RWPE2 (cell line): ENCODE measurements around the gene GRIK2.

Experiments
- ATAC-seq: fragments of 200-7000 bp; cut with Tn5 transposase; 3 replicates; pipeline ENCODE4 v1.9.1; 2021; ENCODE audit warnings: low read depth
- DNase-seq: peaks from one replicate; pipeline ENCODE4 v3.0.0-alpha.2; 2020; ENCODE audit warnings: low spot score
- H3K27ac ChIP-seq: fragments of 450-650 bp; 2 replicates; pipeline ENCODE4 v1.5.1; 2017; ENCODE audit warnings: mild to moderate bottlenecking; ENCODE audit not compliant: poor library complexity, severe bottlenecking
- H3K27me3 ChIP-seq: fragments of 250-450 bp; sonication (Bioruptor Pico); 2 replicates; pipeline ENCODE4 v1.5.1; 2021; ENCODE audit warnings: mild to moderate bottlenecking, moderate library complexity; ENCODE audit not compliant: insufficient read depth, poor library complexity, severe bottlenecking
- H3K36me3 ChIP-seq: fragments of 250-450 bp; sonication (Bioruptor Pico); 2 replicates; pipeline ENCODE4 v1.5.1; 2020; ENCODE audit warnings: low read depth, mild to moderate bottlenecking, moderate library complexity
- H3K4me1 ChIP-seq: fragments of 250-450 bp; sonication (Bioruptor Pico); 2 replicates; pipeline ENCODE4 v1.5.1; 2021; ENCODE audit warnings: mild to moderate bottlenecking, moderate library complexity; ENCODE audit not compliant: insufficient read depth, poor library complexity, severe bottlenecking
- H3K4me3 ChIP-seq: fragments of 250-450 bp; sonication (Bioruptor Pico); 2 replicates; pipeline ENCODE4 v1.5.1; 2021; ENCODE audit warnings: mild to moderate bottlenecking, moderate library complexity; ENCODE audit not compliant: severe bottlenecking
- H3K9me3 ChIP-seq: fragments of 250-450 bp; sonication (Bioruptor Pico); 2 replicates; pipeline ENCODE4 v1.5.1; 2021; ENCODE audit warnings: mild to moderate bottlenecking, moderate library complexity; ENCODE audit not compliant: severe bottlenecking
- TF ChIP-seq, protein P1 (sequence below): fragments of 450-650 bp; IDR thresholded peaks from one replicate; pipeline ENCODE4 v1.5.1; 2017; ENCODE audit warnings: mild to moderate bottlenecking, moderate library complexity; ENCODE audit not compliant: poor library complexity, severe bottlenecking

Gene GRIK2

GRCh38 chr6:101608703-101609102, 215.2 kb downstream of the GRIK2 start:
- DNase-seq (no peak), ATAC-seq (no peak)
- Histone ChIP-seq H3K9me3 (no peaks in the 10 kb centered on the region), H3K4me1 (peaks cover 8% of the 10 kb centered on the region), H3K27me3 (no peaks in the 10 kb centered on the region), H3K27ac (no peak overlapping the region), H3K4me3 (no peak overlapping the region), H3K36me3 (no peaks in the 10 kb centered on the region)
- TF ChIP-seq, protein P1, sequence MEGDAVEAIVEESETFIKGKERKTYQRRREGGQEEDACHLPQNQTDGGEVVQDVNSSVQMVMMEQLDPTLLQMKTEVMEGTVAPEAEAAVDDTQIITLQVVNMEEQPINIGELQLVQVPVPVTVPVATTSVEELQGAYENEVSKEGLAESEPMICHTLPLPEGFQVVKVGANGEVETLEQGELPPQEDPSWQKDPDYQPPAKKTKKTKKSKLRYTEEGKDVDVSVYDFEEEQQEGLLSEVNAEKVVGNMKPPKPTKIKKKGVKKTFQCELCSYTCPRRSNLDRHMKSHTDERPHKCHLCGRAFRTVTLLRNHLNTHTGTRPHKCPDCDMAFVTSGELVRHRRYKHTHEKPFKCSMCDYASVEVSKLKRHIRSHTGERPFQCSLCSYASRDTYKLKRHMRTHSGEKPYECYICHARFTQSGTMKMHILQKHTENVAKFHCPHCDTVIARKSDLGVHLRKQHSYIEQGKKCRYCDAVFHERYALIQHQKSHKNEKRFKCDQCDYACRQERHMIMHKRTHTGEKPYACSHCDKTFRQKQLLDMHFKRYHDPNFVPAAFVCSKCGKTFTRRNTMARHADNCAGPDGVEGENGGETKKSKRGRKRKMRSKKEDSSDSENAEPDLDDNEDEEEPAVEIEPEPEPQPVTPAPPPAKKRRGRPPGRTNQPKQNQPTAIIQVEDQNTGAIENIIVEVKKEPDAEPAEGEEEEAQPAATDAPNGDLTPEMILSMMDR, result no peak

DNA sequence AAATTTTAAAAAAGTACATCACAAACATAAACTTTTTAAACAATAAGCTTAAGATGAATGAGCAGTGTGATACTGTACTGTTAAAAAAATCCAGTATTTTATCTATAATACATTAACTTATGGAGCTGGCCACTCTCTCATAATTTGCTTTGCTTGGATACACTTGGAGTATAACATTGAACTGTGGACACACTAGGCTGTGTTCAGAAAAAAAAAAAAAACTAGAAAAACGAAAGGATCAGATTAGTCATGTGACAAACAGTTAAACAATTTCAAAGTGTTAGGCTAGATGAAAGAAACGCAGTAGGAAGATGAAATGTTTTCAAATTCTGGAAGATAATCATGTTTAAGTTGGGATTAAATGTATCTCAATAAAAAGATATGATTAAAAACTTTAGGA, 220.0 kb downstream of the GRIK2 start:
- Histone ChIP-seq H3K36me3 (no peaks in the 10 kb centered on the region), H3K4me3 (no peak overlapping the region), H3K9me3 (no peaks in the 10 kb centered on the region), H3K27ac (no peak overlapping the region), H3K4me1 (peaks cover 8% of the 10 kb centered on the region), H3K27me3 (no peaks in the 10 kb centered on the region)
- no peak for DNase-seq
- TF ChIP-seq, protein P1, result no peak
- no peak for ATAC-seq

GRCh38 chr6:101614774-101615173, 221.3 kb downstream of the GRIK2 start:
- ATAC-seq (peak; percentile 88), DNase-seq (no peak)
- Histone ChIP-seq H3K36me3 (no peaks in the 10 kb centered on the region), H3K27ac (no peak overlapping the region), H3K9me3 (no peaks in the 10 kb centered on the region), H3K4me3 (no peak overlapping the region), H3K27me3 (no peaks in the 10 kb centered on the region), H3K4me1 (peaks cover 8% of the 10 kb centered on the region)
- TF ChIP-seq, protein P1, result no peak

DNA sequence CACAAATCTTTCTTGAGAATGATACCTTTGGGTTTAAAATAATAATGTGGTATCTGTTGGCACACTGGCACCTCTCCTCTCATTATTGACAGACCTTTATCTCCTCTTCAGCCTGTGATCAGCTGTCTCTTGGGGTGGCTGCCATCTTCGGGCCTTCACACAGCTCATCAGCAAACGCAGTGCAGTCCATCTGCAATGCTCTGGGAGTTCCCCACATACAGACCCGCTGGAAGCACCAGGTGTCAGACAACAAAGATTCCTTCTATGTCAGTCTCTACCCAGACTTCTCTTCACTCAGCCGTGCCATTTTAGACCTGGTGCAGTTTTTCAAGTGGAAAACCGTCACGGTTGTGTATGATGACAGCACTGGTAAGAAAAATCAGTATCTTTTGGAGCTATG, 232.8 kb downstream of the GRIK2 start:
- Histone ChIP-seq H3K27ac (no peak overlapping the region), H3K4me1 (no peaks in the 10 kb centered on the region), H3K27me3 (no peaks in the 10 kb centered on the region), H3K9me3 (no peaks in the 10 kb centered on the region), H3K36me3 (no peaks in the 10 kb centered on the region), H3K4me3 (no peak overlapping the region)
- DNase-seq (no peak), ATAC-seq (no peak)
- TF ChIP-seq, protein P1, result no peak

GRCh38 chr6:101630941-101631340, 237.4 kb downstream of the GRIK2 start:
- DNase-seq, result no peak
- Histone ChIP-seq H3K9me3 (no peaks in the 10 kb centered on the region), H3K36me3 (no peaks in the 10 kb centered on the region), H3K27ac (no peak overlapping the region), H3K27me3 (no peaks in the 10 kb centered on the region), H3K4me1 (no peaks in the 10 kb centered on the region), H3K4me3 (no peak overlapping the region)
- TF ChIP-seq, protein P1, result no peak
- ATAC-seq, result no peak
